ENCODE measurements around the gene P2RX1. TPM values are rescaled to one million over a fixed set of nuclear protein-coding genes. Genes with fewer than 3 reads are reported as not detected.
A peak's percentile ranks its signal among the peaks of the same experiment; 100 is the strongest.

The P2RX1 gene
- total and polyA plus RNA-seq, 2 experiments from 2014 or later = 0.31 to 2.2 TPM

DNA sequence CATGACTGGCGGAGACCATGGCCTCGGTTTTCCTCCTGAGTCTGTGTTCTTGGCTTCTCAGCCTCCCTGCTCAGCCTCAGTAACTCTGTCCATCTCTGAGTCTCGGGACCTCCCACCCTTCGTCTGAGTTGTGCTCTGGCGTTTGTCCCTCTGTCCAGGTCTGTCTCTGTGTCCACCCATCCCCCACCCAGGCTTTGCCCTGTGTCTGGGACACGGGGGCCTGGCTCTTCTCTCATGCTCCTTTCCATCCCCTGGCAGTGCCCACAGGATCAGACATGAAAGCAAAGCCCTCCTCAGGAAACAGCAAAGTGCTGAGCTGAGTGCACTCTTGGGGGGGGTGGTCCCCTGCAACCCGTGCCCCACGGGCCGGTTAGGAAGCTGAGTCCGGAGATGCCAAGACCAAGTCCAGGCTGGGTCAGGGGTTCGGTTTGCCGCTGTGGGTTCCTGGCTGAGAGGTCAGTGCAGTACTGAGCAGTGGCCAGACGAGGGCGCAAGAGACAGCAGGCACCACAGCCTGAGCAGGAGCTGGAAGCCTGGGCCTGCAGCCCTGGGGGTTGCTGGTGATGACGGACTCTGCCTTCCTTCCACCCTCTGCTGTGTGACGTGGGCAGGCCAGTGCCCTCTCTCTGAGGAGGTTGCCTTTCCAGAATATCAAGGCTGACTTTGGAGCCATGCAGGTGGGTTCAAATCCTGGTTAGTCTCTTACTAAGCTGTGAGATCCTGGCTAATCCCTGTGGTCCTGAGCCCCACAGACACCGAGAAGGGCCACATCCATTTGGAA is 2.5 kb downstream of the P2RX1 start:
- Mint-ChIP-seq H3K9me3 (no peaks in the 10 kb centered on the region), H3K4me1 (peaks cover 4% of the 10 kb centered on the region; the same call in 1 of the 3 replicates), H3K27me3 (ENCODE audit: insufficient read depth, low read depth, poor library complexity) (peaks cover 7% of the 10 kb centered on the region), H3K36me3 (ENCODE audit: low read depth) (no peaks in the 10 kb centered on the region), H3K27ac (no peak overlapping the region), H3K4me3 (no peak overlapping the region)
- Histone ChIP-seq H3F3A (replicated peaks; ENCODE audit: low read depth) (no peaks in the 10 kb centered on the region), H4K20me1 (replicated peaks; ENCODE audit: insufficient read depth) (no peaks in the 10 kb centered on the region), H3K36me3 (ENCODE audit: insufficient read depth) (no peaks in the 10 kb centered on the region), H3K79me2 (replicated peaks; ENCODE audit: insufficient read depth) (no peaks in the 10 kb centered on the region), H3K4me1 (ENCODE audit: insufficient read depth) (no peaks in the 10 kb centered on the region; the same call in 1 of the 2 replicates), H3K4me2 (no peak overlapping the region), H3K27ac (ENCODE audit: low read depth) (no peak overlapping the region), H3K4me3 (no peak overlapping the region), H3K27me3 (ENCODE audit: insufficient read depth) (no peaks in the 10 kb centered on the region), H3K9me2 (ENCODE audit: insufficient read depth) (no peaks in the 10 kb centered on the region), H2AFZ (peak overlapping the region; percentile 80; the same call in 1 of the 2 replicates)
- ATAC-seq (peak; percentile 90), DNase-seq (ENCODE audit: low spot score) (peak; percentile 83)
- no peak for TF ChIP-seq POLR2AphosphoS5 (IDR thresholded peaks at IDR 0.05; ENCODE audit: low read depth)
- TF ChIP-seq ZNF331 (CRISPR knock-in tag; IDR thresholded peaks at IDR 0.05; ENCODE audit: low read depth) = no peak
- no peak for TF ChIP-seq EZH2phosphoT487 (IDR thresholded peaks at IDR 0.05; ENCODE audit: unreplicated experiment)
- TF ChIP-seq ZNF114 (CRISPR knock-in tag; IDR thresholded peaks at IDR 0.05) = no peak
- no peak for TF ChIP-seq NANOG (IDR thresholded peaks at IDR 0.05; ENCODE audit: borderline replicate concordance)
- no peak for TF ChIP-seq JUNB (IDR thresholded peaks at IDR 0.05; ENCODE audit: unreplicated experiment)
- TF ChIP-seq, protein P1, sequence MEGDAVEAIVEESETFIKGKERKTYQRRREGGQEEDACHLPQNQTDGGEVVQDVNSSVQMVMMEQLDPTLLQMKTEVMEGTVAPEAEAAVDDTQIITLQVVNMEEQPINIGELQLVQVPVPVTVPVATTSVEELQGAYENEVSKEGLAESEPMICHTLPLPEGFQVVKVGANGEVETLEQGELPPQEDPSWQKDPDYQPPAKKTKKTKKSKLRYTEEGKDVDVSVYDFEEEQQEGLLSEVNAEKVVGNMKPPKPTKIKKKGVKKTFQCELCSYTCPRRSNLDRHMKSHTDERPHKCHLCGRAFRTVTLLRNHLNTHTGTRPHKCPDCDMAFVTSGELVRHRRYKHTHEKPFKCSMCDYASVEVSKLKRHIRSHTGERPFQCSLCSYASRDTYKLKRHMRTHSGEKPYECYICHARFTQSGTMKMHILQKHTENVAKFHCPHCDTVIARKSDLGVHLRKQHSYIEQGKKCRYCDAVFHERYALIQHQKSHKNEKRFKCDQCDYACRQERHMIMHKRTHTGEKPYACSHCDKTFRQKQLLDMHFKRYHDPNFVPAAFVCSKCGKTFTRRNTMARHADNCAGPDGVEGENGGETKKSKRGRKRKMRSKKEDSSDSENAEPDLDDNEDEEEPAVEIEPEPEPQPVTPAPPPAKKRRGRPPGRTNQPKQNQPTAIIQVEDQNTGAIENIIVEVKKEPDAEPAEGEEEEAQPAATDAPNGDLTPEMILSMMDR (conservative IDR thresholded peaks at IDR 0.05; ENCODE audit: low read depth in 2 of 2) = peak; percentile 87 to 99
- peak; percentile 29; the same call in 1 of the 2 replicates for TF ChIP-seq CREB1 (CRISPR knock-in tag; IDR thresholded peaks at IDR 0.05; ENCODE audit: low read depth)

DNA sequence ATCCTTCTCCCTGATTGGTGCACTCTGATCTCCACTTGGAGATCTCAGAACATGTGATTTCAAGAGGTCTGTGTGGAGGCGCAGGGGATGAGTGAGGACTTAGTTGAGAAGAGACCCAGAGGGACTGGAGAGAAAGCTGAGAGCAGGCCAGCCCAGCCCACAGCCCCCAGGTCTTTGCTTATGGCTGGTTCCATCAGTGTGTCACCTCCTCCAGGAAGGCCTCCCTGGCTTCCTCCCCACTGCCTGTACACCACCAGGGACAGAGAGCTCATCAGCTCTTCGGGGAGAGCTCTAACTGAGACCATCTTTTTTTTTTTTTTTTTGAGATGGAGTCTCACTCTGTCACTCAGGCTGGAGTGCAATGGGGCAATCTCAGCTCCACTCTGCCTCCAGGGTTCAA is 3.4 kb downstream of the P2RX1 start:
- H3K4me1 Mint-ChIP-seq = peaks cover 1% of the 10 kb centered on the region; the same call in 2 of the 3 replicates
- no peaks in the 10 kb centered on the region for H3K27me3 ChIP-seq (ENCODE audit: insufficient read depth)
- H3K4me3 Mint-ChIP-seq = no peak overlapping the region
- H3K9me2 ChIP-seq (ENCODE audit: insufficient read depth) = no peaks in the 10 kb centered on the region
- H3K27ac ChIP-seq (ENCODE audit: low read depth) = no peak overlapping the region
- peaks cover 6% of the 10 kb centered on the region for H3K27me3 Mint-ChIP-seq (ENCODE audit: insufficient read depth, low read depth, poor library complexity)
- H3K9me3 Mint-ChIP-seq = no peaks in the 10 kb centered on the region
- H3K4me1 ChIP-seq (ENCODE audit: insufficient read depth) = no peaks in the 10 kb centered on the region; the same call in 1 of the 2 replicates
- no peak overlapping the region for H3K4me2 ChIP-seq
- H3F3A ChIP-seq (replicated peaks; ENCODE audit: low read depth) = no peaks in the 10 kb centered on the region
- no peak overlapping the region for H3K27ac Mint-ChIP-seq
- H3K79me2 ChIP-seq (replicated peaks; ENCODE audit: insufficient read depth) = no peaks in the 10 kb centered on the region
- no peak for ATAC-seq
- H3K36me3 ChIP-seq (ENCODE audit: insufficient read depth) = no peaks in the 10 kb centered on the region
- no peaks in the 10 kb centered on the region for H3K36me3 Mint-ChIP-seq (ENCODE audit: low read depth)
- DNase-seq (ENCODE audit: low spot score) = no peak
- no peaks in the 10 kb centered on the region for H4K20me1 ChIP-seq (replicated peaks; ENCODE audit: insufficient read depth)
- H3K4me3 ChIP-seq = no peak overlapping the region
- TF ChIP-seq EZH2 (IDR thresholded peaks at IDR 0.05; ENCODE audit: low read depth, unreplicated experiment) = no peak
- TF ChIP-seq, protein P1 (conservative IDR thresholded peaks at IDR 0.05; ENCODE audit: low read depth in 2 of 2) = no peak
- H2AFZ ChIP-seq = no peak overlapping the region
